Measurements from ENCODE around the gene ZNF292.

DNA sequence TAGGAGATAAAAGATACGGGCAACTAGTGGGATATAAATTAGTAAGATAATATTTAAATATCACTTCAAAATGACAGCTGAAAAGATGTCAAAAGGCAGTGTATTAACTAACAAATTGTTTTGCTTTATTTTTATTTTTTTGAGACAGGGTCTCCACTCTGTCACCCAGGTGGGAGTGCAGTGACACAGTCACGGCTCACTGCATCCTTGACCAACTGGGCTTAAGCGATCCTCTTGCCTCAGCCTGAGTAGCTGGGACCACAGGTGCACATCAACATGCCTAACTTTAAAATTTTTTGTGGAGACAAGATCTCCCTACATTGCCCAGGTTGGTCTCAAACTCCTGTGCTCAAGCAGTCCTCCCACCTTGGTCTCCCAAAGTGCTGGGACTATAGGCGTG, 5.9 kb downstream of the ZNF292 start:
- TF ChIP-seq, protein P1, sequence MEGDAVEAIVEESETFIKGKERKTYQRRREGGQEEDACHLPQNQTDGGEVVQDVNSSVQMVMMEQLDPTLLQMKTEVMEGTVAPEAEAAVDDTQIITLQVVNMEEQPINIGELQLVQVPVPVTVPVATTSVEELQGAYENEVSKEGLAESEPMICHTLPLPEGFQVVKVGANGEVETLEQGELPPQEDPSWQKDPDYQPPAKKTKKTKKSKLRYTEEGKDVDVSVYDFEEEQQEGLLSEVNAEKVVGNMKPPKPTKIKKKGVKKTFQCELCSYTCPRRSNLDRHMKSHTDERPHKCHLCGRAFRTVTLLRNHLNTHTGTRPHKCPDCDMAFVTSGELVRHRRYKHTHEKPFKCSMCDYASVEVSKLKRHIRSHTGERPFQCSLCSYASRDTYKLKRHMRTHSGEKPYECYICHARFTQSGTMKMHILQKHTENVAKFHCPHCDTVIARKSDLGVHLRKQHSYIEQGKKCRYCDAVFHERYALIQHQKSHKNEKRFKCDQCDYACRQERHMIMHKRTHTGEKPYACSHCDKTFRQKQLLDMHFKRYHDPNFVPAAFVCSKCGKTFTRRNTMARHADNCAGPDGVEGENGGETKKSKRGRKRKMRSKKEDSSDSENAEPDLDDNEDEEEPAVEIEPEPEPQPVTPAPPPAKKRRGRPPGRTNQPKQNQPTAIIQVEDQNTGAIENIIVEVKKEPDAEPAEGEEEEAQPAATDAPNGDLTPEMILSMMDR (IDR thresholded peaks at IDR 0.05): no peak
- no peak for TF ChIP-seq EP300 (IDR thresholded peaks at IDR 0.05; ENCODE audit: low read depth)
